H1 (cell line): ENCODE results near the gene ARID5A. TPM values are rescaled to one million over a fixed set of nuclear protein-coding genes. Genes with fewer than 3 reads are reported as not detected.

Experiments
- ASH2L ChIP-seq: fragments of 200-600, 300-600 bp; sonication (generic); IDR thresholded peaks from one replicate; pipeline ENCODE4 v1.7.1; 2017; ENCODE audit warnings: low read length
- EP300 ChIP-seq, 2 experiments: IDR thresholded peaks; 1 replicate in 1 of 2; 2 replicates in 1 of 2; pipeline ENCODE4 v1.6.1; 2011 to 2012; ENCODE audit warnings: low read depth in 2 of 2, low read length in 2 of 2, mild to moderate bottlenecking in 2 of 2, borderline replicate concordance in 1 of 2, inconsistent platforms in 1 of 2, moderate library complexity in 1 of 2
- KDM4A ChIP-seq: IDR thresholded peaks from one replicate; pipeline ENCODE4 v1.7.1; 2012; ENCODE audit warnings: low read depth, mild to moderate bottlenecking, moderate library complexity, low read length, inconsistent platforms; ENCODE audit not compliant: severe bottlenecking
- MAFK ChIP-seq: IDR thresholded peaks from 2 replicates; pipeline ENCODE4 v1.6.1; 2012; ENCODE audit warnings: low read depth, mild to moderate bottlenecking, improper control_type of control experiment, low read length
- SIN3A ChIP-seq, 2 experiments: IDR thresholded peaks in 1 of 2; conservative IDR thresholded peaks in 1 of 2; 2 replicates each; pipeline ENCODE4 v1.6.1; 2011 to 2012; ENCODE audit warnings: low read length in 2 of 2, improper control_type of control experiment in 1 of 2, low read depth in 1 of 2, mild to moderate bottlenecking in 1 of 2
- SRF ChIP-seq: IDR thresholded peaks from 2 replicates; pipeline ENCODE4 v1.6.1; 2011; ENCODE audit warnings: mild to moderate bottlenecking, low read depth, low read length, moderate library complexity
- YY1 ChIP-seq: IDR thresholded peaks from 2 replicates; pipeline ENCODE4 v1.6.1; 2011; ENCODE audit warnings: low read depth, mild to moderate bottlenecking, low read length
- polyA plus RNA-seq, 7 experiments: library from polyadenylated mRNA; depleted of rRNA in 3 of 7; stranded (reverse) in 5 of 7; unstranded in 2 of 7; fragments of >200 nt in 5 of 7; fragments of 200-250 nt in 2 of 7; gene quantifications; 1 replicate in 5 of 7; 2 replicates in 1 of 7; 4 replicates in 1 of 7; pipeline versions ENCODE4 v1.2.1 to v1.2.3, GENCODE V29; 2011 to 2013; ENCODE audit warnings: missing spikeins in 2 of 7, mixed read lengths in 2 of 7
- total RNA-seq: library from RNA; stranded (reverse); fragmentation: NEBNext Ultra II Directional; extraction: Animal tissue kit (Norgen Biotek cat#: 25700); gene quantifications from 2 replicates; pipeline ENCODE4 v1.2.1, GENCODE V29; 2021

ARID5A gene
- total and polyA plus RNA-seq, 2 of the 8 experiments (the other 6 are each of a cell fraction or from before 2014, with no cell fraction given), result 3.3 to 5.3 TPM

DNA sequence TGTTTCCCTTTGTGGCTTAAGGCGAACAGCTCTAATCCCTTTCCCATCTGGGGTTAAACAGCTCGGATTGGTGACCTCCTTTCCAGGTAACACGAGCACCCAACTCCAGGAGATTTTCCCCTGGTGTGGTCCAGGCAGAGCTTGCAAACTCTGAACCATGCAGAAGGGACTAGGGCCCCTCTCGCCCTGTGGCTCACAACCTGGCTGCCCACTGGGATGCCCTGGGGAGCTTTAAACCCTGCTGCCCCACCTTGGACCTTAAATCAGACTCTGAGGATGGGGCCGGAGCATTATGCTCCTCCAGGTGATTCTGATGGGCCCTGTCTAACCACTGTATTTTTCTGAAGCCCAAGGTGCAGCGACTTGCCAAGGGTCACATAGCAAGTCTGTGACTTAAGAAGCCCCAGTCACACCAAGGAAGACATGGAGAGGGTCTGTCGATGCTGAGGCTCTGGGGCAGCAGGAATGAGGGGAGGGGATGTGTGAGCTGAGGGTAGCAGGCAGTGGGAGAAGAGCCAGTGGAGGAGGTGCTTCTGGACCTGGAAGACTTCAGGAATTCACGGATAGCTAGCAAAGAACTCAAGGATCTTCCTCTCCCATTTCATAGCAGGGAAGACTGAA lies 5.9 kb downstream of the ARID5A start (continued):
- TF ChIP-seq YY1 (no peak), EP300 (IDR thresholded peaks at IDR 0.05; ENCODE audit: borderline replicate concordance in 1 of 2, low read depth in 2 of 2, low read length in 2 of 2) (no peak), SRF (no peak), SIN3A (conservative IDR thresholded peaks at IDR 0.05 in 1 of 2, IDR thresholded peaks at IDR 0.05 in 1 of 2; ENCODE audit: low read depth in 1 of 2, low read length in 2 of 2) (no peak), KDM4A (no peak), MAFK (no peak), ASH2L (no peak)
- TF ChIP-seq, all 59 proteins: peak for 0
